NCI-H146 treated with DMSO at 0.1 percent for 48 hours (cell line): Measurements from ENCODE around the gene CAPN5.

Experiments used
- DNase-seq: peaks from one replicate; lab custom pipeline; 2025; ENCODE audit not compliant: unreplicated experiment; lab: John Stamatoyannopoulos, UW

The CAPN5 gene

GRCh38 chr11:77146261-77147035 lies 79.7 kb downstream of the CAPN5 start:
- no peak for DNase-seq

- no peak for DNase-seq
Observed at GRCh38 chr11:77147036-77147315, 80.2 kb downstream of the CAPN5 start.

GRCh38 chr11:77147668-77148321 lies 81.0 kb downstream of the CAPN5 start:
- DNase-seq, result peak; percentile 71

GRCh38 chr11:77148963-77149715 lies 82.4 kb downstream of the CAPN5 start:
- DNase-seq, result no peak

- no peak for DNase-seq
Observed at GRCh38 chr11:77149716-77150392, 83.1 kb downstream of the CAPN5 start.

- no peak for DNase-seq
Observed at GRCh38 chr11:77150836-77151235, 84.1 kb downstream of the CAPN5 start.

- no peak for DNase-seq
Observed at GRCh38 chr11:77151804-77152509, 85.2 kb downstream of the CAPN5 start.

- no peak for DNase-seq
Observed at GRCh38 chr11:77152846-77153245, 86.1 kb downstream of the CAPN5 start.

- no peak for DNase-seq
Observed at GRCh38 chr11:77153276-77154185, 86.8 kb downstream of the CAPN5 start.

GRCh38 chr11:77154381-77155081 lies 87.8 kb downstream of the CAPN5 start:
- DNase-seq, result no peak

GRCh38 chr11:77155082-77155475 lies 88.3 kb downstream of the CAPN5 start:
- no peak for DNase-seq

- no peak for DNase-seq
Observed at GRCh38 chr11:77155556-77156130, 88.9 kb downstream of the CAPN5 start.

GRCh38 chr11:77156396-77157195 lies 89.8 kb downstream of the CAPN5 start:
- no peak for DNase-seq

- DNase-seq, result no peak
Observed at GRCh38 chr11:77158041-77158695, 91.4 kb downstream of the CAPN5 start.

GRCh38 chr11:77159219-77159936 lies 92.6 kb downstream of the CAPN5 start:
- no peak for DNase-seq

- no peak for DNase-seq
Observed at GRCh38 chr11:77159937-77160495, 93.2 kb downstream of the CAPN5 start.

GRCh38 chr11:77163271-77163670 lies 96.5 kb downstream of the CAPN5 start:
- no peak for DNase-seq
